IPS-20b (cell line): ENCODE results near the gene ATP5MC3.

Source experiments
- H3K27ac ChIP-seq: one replicate; pipeline ENCODE4 v1.5.1; 2013; ENCODE audit warnings: low read length
- H3K27me3 ChIP-seq: 2 replicates; pipeline ENCODE4 v1.6.1; 2013; ENCODE audit warnings: mild to moderate bottlenecking, low read length, inconsistent platforms; ENCODE audit not compliant: insufficient read depth
- H3K36me3 ChIP-seq: 2 replicates; pipeline ENCODE4 v1.6.1; 2013; ENCODE audit warnings: low read depth, mild to moderate bottlenecking, inconsistent platforms, low read length, moderate library complexity; ENCODE audit not compliant: insufficient read depth
- H3K4me1 ChIP-seq: 2 replicates; pipeline ENCODE4 v1.6.1; 2013; ENCODE audit warnings: mild to moderate bottlenecking, control low read depth, inconsistent platforms, low read length, moderate library complexity; ENCODE audit not compliant: insufficient read depth
- H3K4me3 ChIP-seq: 2 replicates; pipeline ENCODE4 v1.5.1; 2013; ENCODE audit warnings: mild to moderate bottlenecking, low read length, inconsistent platforms
- H3K9ac ChIP-seq: 2 replicates; pipeline ENCODE4 v1.6.1; 2013; ENCODE audit warnings: low read depth, mild to moderate bottlenecking, inconsistent platforms, low read length, moderate library complexity
- H3K9me3 ChIP-seq: 2 replicates; pipeline ENCODE4 v1.6.1; 2013; ENCODE audit warnings: mild to moderate bottlenecking, low read depth, low read length, inconsistent platforms; ENCODE audit not compliant: insufficient read depth

Gene ATP5MC3

GRCh38 chr2:175167792-175168563 is 13.5 kb downstream of the ATP5MC3 start, which contains the start of gene ATF2:
TSS of gene ATF2 (minus strand) at chr2:175168203. CDS start at chr2:175136443, 31,760 bp downstream.
- Histone ChIP-seq H3K4me1 (peaks cover 2% of the 10 kb centered on the region; the same call in 1 of the 2 replicates), H3K36me3 (no peaks in the 10 kb centered on the region), H3K9me3 (no peaks in the 10 kb centered on the region), H3K9ac (peak within 1 kb of the TSS; percentile 92), H3K4me3 (peak within 1 kb of the TSS; percentile 90), H3K27ac (peak within 1 kb of the TSS; percentile 78), H3K27me3 (no peaks in the 10 kb centered on the region)

GRCh38 chr2:175167076-175167791 is 14.3 kb downstream of the ATP5MC3 start:
- Histone ChIP-seq H3K27me3 (no peaks in the 10 kb centered on the region), H3K9ac (peak overlapping the region; percentile 91), H3K4me3 (peak overlapping the region; percentile 88), H3K27ac (peak overlapping the region; percentile 78), H3K36me3 (no peaks in the 10 kb centered on the region), H3K9me3 (no peaks in the 10 kb centered on the region), H3K4me1 (peaks cover 2% of the 10 kb centered on the region; the same call in 1 of the 2 replicates)

- no peaks in the 10 kb centered on the region for H3K9me3 ChIP-seq
- no peak overlapping the region for H3K27ac ChIP-seq
- no peaks in the 10 kb centered on the region for H3K27me3 ChIP-seq
- no peaks in the 10 kb centered on the region for H3K36me3 ChIP-seq
- peaks cover 2% of the 10 kb centered on the region; the same call in 1 of the 2 replicates for H3K4me1 ChIP-seq
- H3K4me3 ChIP-seq: peak overlapping the region; percentile 88
- peak overlapping the region; percentile 91; the same call in 1 of the 2 replicates for H3K9ac ChIP-seq
Measured at GRCh38 chr2:175166216-175166824, 15.2 kb downstream of the ATP5MC3 start.

- Histone ChIP-seq H3K9me3 (no peaks in the 10 kb centered on the region), H3K36me3 (no peaks in the 10 kb centered on the region), H3K27ac (no peak overlapping the region), H3K27me3 (no peaks in the 10 kb centered on the region), H3K4me1 (peaks cover 2% of the 10 kb centered on the region; the same call in 1 of the 2 replicates), H3K4me3 (no peak overlapping the region), H3K9ac (no peak overlapping the region)
Measured at GRCh38 chr2:175164235-175164634, 17.3 kb downstream of the ATP5MC3 start.

- H3K4me3 ChIP-seq: no peak overlapping the region
- 0 out of 2 replicates have a peak, but pooled peaks cover 3% of the 10 kb centered on the region for H3K4me1 ChIP-seq
- H3K27ac ChIP-seq: no peak overlapping the region
- no peaks in the 10 kb centered on the region for H3K27me3 ChIP-seq
- H3K9me3 ChIP-seq: no peaks in the 10 kb centered on the region
- H3K9ac ChIP-seq: no peak overlapping the region
- H3K36me3 ChIP-seq: peaks cover 4% of the 10 kb centered on the region; the same call in 1 of the 2 replicates
Measured at GRCh38 chr2:175158894-175159293, 22.6 kb downstream of the ATP5MC3 start.

- H3K27me3 ChIP-seq: no peaks in the 10 kb centered on the region
Measured at GRCh38 chr2:175156534-175156933, 25.0 kb downstream of the ATP5MC3 start.

GRCh38 chr2:175154661-175155082 is 26.8 kb downstream of the ATP5MC3 start:
- Histone ChIP-seq H3K9ac (no peak overlapping the region), H3K9me3 (no peaks in the 10 kb centered on the region), H3K4me1 (0 out of 2 replicates have a peak, but pooled peaks cover 3% of the 10 kb centered on the region), H3K27ac (no peak overlapping the region), H3K36me3 (peaks cover 16% of the 10 kb centered on the region; the same call in 1 of the 2 replicates), H3K4me3 (no peak overlapping the region), H3K27me3 (no peaks in the 10 kb centered on the region)

More at GRCh38 chr2:175156534-175156933, 25.0 kb downstream of the ATP5MC3 start:
- Histone ChIP-seq H3K9ac (no peak overlapping the region), H3K9me3 (no peaks in the 10 kb centered on the region), H3K4me3 (no peak overlapping the region), H3K36me3 (peaks cover 4% of the 10 kb centered on the region; the same call in 1 of the 2 replicates), H3K4me1 (0 out of 2 replicates have a peak, but pooled peaks cover 3% of the 10 kb centered on the region), H3K27ac (no peak overlapping the region)

- 0 out of 2 replicates have a peak, but pooled peaks cover 3% of the 10 kb centered on the region for H3K4me1 ChIP-seq
- no peaks in the 10 kb centered on the region for H3K9me3 ChIP-seq
- no peak overlapping the region for H3K4me3 ChIP-seq
- H3K27ac ChIP-seq: no peak overlapping the region
- peaks cover 32% of the 10 kb centered on the region for H3K36me3 ChIP-seq
- H3K27me3 ChIP-seq: no peaks in the 10 kb centered on the region
- no peak overlapping the region for H3K9ac ChIP-seq
Measured at GRCh38 chr2:175152242-175152641, 29.3 kb downstream of the ATP5MC3 start.

GRCh38 chr2:175151791-175152190 is 29.7 kb downstream of the ATP5MC3 start:
- Histone ChIP-seq H3K9me3 (no peaks in the 10 kb centered on the region), H3K27ac (no peak overlapping the region), H3K27me3 (no peaks in the 10 kb centered on the region), H3K36me3 (peaks cover 33% of the 10 kb centered on the region), H3K4me1 (0 out of 2 replicates have a peak, but pooled peaks cover under 1% of the 10 kb centered on the region), H3K9ac (no peak overlapping the region), H3K4me3 (no peak overlapping the region)

GRCh38 chr2:175147186-175147585 is 34.3 kb downstream of the ATP5MC3 start:
- H3K36me3 ChIP-seq: peaks cover 47% of the 10 kb centered on the region
- H3K9me3 ChIP-seq: no peaks in the 10 kb centered on the region
- no peak overlapping the region for H3K27ac ChIP-seq
- H3K4me3 ChIP-seq: no peak overlapping the region
- no peaks in the 10 kb centered on the region for H3K27me3 ChIP-seq
- H3K9ac ChIP-seq: no peak overlapping the region
- no peaks in the 10 kb centered on the region for H3K4me1 ChIP-seq

- Histone ChIP-seq H3K4me3 (no peak overlapping the region), H3K9ac (no peak overlapping the region), H3K27me3 (no peaks in the 10 kb centered on the region), H3K4me1 (no peaks in the 10 kb centered on the region), H3K36me3 (peaks cover 37% of the 10 kb centered on the region), H3K27ac (no peak overlapping the region), H3K9me3 (no peaks in the 10 kb centered on the region)
Measured at GRCh38 chr2:175143678-175144077, 37.8 kb downstream of the ATP5MC3 start.
